Right lobe of liver (tissue), 6 donors: Measurements from ENCODE around the gene ETF1. TPM values are rescaled to one million over a fixed set of nuclear protein-coding genes. Genes with fewer than 3 reads are reported as not detected.

Experiments used
- ATAC-seq, 4 donors: fragments of 200-7000 bp; cut with Tn5 transposase; one replicate each; pipeline ENCODE4 v1.9.1; 2020; ENCODE audit warnings: mild to moderate bottlenecking in 4 of 4, moderate library complexity in 4 of 4
- DNase-seq, 3 donors: peaks; one replicate each; pipeline ENCODE4 v3.0.0-alpha.2; 2020
- H3K27ac ChIP-seq, 3 donors: fragments of 200-600 bp; one replicate each; pipeline ENCODE4 v1.8.0; 2022
- H3K27me3 ChIP-seq, 2 donors: fragments of 200-600 bp; one replicate each; pipeline ENCODE4 v1.8.0; 2022
- H3K36me3 ChIP-seq, 4 donors: fragments of 200-600 bp; sonication (generic) in 1 of 4; one replicate each; pipeline versions ENCODE4 v1.5.1 to v1.8.0; 2017 to 2022; ENCODE audit warnings: control low read depth in 1 of 4
- H3K4me1 ChIP-seq, 4 donors: fragments of 200-600 bp; sonication (generic) in 1 of 4; one replicate each; pipeline versions ENCODE4 v1.5.1 to v1.8.0; 2017 to 2022; ENCODE audit warnings: control low read depth in 1 of 4
- H3K4me3 ChIP-seq, 3 donors: fragments of 200-600 bp; one replicate each; pipeline ENCODE4 v1.8.0; 2022
- H3K9me3 ChIP-seq, 4 donors: fragments of 200-600 bp; sonication (generic) in 1 of 4; one replicate each; pipeline versions ENCODE4 v1.5.1 to v1.8.0; 2017 to 2022; ENCODE audit warnings: control low read depth in 1 of 4
- POLR2A ChIP-seq: fragments of 450-650 bp; IDR thresholded peaks from one replicate; pipeline ENCODE4 v1.6.1; 2017; ENCODE audit warnings: antibody characterized with exemption, mild to moderate bottlenecking
- WGBS: methylation state at CpG from one replicate; pipeline ENCODE4 v1.1.6; 2018; ENCODE audit warnings: low coverage, low lambda C conversion rate; ENCODE audit not compliant: insufficient coverage; ENCODE audit errors: missing lambda C conversion rate; 5-methylcytosine and 5-hydroxymethylcytosine counted together
- intact Hi-C, 2 donors: fragments of 100-400 bp; cut with DNase I; formaldehyde crosslinking; loops; one replicate each; pipeline versions ENCODE4 v1.11.2 to v1.14.1; 2022
- total RNA-seq, 6 experiments: library from RNA; depleted of rRNA in 2 of 6; stranded (reverse); fragments of >200 nt in 2 of 6; fragmentation: NEBNext Ultra II Directional in 3 of 6; extraction: Animal tissue kit (Norgen Biotek cat#: 25700) in 3 of 6; gene quantifications; one replicate each; pipeline versions ENCODE4 v1.1.0 to v1.2.4, GENCODE V29; 2016 to 2023
- TF ChIP-seq, protein P1 (sequence below), 4 donors: fragments of 200-600 bp in 3 of 4; fragments of 450-650 bp in 1 of 4; IDR thresholded peaks; one replicate each; pipeline versions ENCODE4 v1.5.1 to v1.8.0; 2016 to 2022; ENCODE audit warnings: antibody characterized with exemption in 4 of 4, mild to moderate bottlenecking in 2 of 4
- donor health status: DM: no; HTN: yes; CAD: no.
- donor health status: DM: no; HTN: no; CAD: no.
- donor health status: DM: no; HTN: no; CAD: no.
- donor health status: DM: no; HTN: yes; CAD: no.
- donor health status: DM: no; HTN: yes; CAD: no.

ETF1 gene
- total RNA-seq, 6 experiments from 2014 or later, result 29.5 to 52.1 (median 39.4) TPM

DNA sequence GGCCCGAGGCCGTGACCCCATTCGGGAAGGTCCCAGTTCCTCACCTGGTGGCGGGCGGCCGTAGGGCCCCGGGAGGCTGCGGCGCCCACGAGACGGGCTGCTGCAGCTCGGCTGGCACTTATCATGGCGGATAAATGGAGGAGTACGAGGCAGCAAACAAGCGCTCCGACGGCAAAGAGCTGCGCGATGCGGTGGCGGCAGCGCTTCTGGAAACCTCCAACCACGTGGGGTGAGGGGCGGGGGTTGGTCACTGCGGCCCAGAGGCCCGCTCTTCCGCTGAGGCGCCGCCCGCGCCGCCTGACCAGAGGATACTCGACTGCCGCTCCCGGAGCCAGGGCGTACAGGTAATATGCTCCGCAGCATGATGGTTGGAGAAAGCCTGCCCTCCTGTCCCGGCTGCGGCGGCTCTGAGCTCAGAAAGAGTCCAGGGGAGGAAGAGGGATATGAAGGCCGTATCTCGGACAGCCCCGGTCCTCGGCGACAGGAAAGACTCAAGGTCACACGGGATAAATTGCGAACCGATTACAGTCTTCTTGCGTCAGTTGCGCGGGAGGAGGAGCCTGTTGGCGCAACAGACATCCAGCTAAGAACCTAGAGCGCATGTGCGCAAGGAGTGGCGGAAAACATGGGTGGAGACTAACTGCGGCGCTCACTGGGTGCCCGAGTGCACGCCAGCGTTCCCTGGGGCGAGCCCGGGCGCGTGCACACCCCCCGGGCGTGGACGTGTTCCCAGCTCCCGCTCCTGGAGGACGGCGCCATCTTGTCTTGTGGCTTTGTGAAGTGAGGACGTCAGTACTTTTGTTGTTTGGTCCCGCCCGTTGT lies 32.4 kb upstream of the ETF1 start, which contains the start of gene HSPA9:
TSS of gene HSPA9 (minus strand) at position 208 of the 822 bp plus-strand sequence. CDS start at position 125, 83 bp downstream.
- Histone ChIP-seq H3K27me3 (no peaks in the 10 kb centered on the region), H3K4me3 (peak within 1 kb of the TSS; percentile 77 to 97 (median 94)), H3K9me3 (no peaks in the 10 kb centered on the region), H3K36me3 (peaks cover 10 to 30% (median 23%) of the 10 kb centered on the region in 4 donors), H3K4me1 (peaks cover 0 to 32% (median 7%) of the 10 kb centered on the region in 4 donors), H3K27ac (peak within 1 kb of the TSS; percentile 99 to 100 (median 99))
- TF ChIP-seq POLR2A, result peak; percentile 94
- TF ChIP-seq, protein P1, sequence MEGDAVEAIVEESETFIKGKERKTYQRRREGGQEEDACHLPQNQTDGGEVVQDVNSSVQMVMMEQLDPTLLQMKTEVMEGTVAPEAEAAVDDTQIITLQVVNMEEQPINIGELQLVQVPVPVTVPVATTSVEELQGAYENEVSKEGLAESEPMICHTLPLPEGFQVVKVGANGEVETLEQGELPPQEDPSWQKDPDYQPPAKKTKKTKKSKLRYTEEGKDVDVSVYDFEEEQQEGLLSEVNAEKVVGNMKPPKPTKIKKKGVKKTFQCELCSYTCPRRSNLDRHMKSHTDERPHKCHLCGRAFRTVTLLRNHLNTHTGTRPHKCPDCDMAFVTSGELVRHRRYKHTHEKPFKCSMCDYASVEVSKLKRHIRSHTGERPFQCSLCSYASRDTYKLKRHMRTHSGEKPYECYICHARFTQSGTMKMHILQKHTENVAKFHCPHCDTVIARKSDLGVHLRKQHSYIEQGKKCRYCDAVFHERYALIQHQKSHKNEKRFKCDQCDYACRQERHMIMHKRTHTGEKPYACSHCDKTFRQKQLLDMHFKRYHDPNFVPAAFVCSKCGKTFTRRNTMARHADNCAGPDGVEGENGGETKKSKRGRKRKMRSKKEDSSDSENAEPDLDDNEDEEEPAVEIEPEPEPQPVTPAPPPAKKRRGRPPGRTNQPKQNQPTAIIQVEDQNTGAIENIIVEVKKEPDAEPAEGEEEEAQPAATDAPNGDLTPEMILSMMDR (IDR thresholded peaks at IDR 0.05), result peak in 1 of 4 donors; percentile 25
- ATAC-seq, result peak; percentile 88 to 95 (median 93)
- DNase-seq, result peak; percentile 96 to 99 (median 98)
- WGBS, result under 1% methylated on average over 36 of the region's 73 CpGs
- intact Hi-C loops, result no loop called here

DNA sequence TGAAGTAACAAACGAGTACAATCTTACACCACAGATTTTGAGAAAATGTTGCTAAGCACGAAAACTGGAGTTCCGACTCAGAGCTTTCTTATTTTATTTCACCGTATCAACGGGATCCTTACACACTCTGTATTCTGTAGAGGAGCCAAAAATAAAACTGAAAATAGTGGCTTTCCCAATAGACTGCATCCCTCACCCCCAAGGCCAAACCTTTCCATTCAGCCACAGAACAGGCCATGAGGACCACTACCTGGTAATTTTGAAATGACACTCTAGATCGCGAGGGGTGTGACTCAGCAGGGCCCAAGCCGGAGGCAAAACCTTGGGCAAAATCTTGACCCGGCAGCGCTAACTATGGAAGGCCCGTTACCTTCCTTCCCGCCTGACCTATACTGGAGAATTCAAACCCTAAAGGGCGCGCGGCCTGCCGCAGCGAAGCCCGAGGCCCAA lies 31.7 kb upstream of the ETF1 start:
- Histone ChIP-seq H3K27ac (peak overlapping the region; percentile 99 to 100 (median 99)), H3K4me1 (peaks cover 0 to 38% (median 9%) of the 10 kb centered on the region in 4 donors), H3K36me3 (peaks cover 10 to 36% (median 28%) of the 10 kb centered on the region in 4 donors), H3K27me3 (no peaks in the 10 kb centered on the region), H3K4me3 (peak overlapping the region; percentile 77 to 97 (median 94)), H3K9me3 (no peaks in the 10 kb centered on the region)
- DNase-seq (no peak), ATAC-seq (no peak)
- 0% methylated on average over 16 of the region's 18 CpGs for WGBS
- TF ChIP-seq, protein P1 (IDR thresholded peaks at IDR 0.05), result no peak
- TF ChIP-seq POLR2A, result no peak
- intact Hi-C loops, result no loop called here

DNA sequence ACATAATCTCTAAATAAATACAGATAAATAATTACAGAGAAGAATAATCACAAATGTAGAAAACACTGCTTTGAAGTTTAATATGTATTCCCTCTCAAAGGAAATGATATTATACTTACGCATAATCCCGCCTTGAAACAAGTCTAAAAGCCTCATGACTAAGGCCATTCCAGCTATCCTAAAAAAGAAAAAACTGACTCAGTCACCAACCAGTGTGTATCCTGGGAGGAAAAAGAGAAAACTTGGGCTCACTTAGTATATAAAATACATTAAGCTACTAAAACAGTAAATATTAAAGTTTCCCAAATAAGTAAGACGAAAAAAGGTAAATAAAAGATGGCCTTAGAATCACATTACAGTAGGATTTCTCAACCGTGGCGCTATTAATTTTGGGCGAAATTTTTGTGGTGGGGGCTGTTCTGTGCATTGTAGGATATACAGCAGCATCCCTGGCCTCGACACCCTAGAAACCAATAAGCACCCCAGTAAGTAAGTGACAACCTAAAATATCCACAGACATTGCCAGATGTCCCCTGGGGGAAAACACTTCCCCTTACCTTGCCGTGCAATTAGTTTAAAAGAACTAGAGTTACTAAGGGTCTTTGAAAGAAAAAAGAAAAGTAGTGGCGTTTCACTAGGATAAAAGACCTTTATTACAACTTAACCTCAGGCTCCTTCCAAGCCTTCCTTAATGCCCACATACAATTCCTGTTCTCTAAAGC lies 31.1 kb upstream of the ETF1 start:
- ATAC-seq (no peak), DNase-seq (no peak)
- H3K9me3 ChIP-seq, result no peaks in the 10 kb centered on the region
- intact Hi-C loops, result no loop called here
- peak overlapping the region; percentile 77 to 97 (median 94) for H3K4me3 ChIP-seq
- H3K36me3 ChIP-seq, result peaks cover 10 to 43% (median 34%) of the 10 kb centered on the region in 4 donors
- no peak for TF ChIP-seq POLR2A
- TF ChIP-seq, protein P1 (IDR thresholded peaks at IDR 0.05), result no peak
- H3K4me1 ChIP-seq, result peaks cover 0 to 42% (median 13%) of the 10 kb centered on the region in 4 donors
- H3K27ac ChIP-seq, result peak overlapping the region; percentile 99 to 100 (median 99)
- no peaks in the 10 kb centered on the region for H3K27me3 ChIP-seq
- 29% methylated on average over 9 of the region's 9 CpGs for WGBS

DNA sequence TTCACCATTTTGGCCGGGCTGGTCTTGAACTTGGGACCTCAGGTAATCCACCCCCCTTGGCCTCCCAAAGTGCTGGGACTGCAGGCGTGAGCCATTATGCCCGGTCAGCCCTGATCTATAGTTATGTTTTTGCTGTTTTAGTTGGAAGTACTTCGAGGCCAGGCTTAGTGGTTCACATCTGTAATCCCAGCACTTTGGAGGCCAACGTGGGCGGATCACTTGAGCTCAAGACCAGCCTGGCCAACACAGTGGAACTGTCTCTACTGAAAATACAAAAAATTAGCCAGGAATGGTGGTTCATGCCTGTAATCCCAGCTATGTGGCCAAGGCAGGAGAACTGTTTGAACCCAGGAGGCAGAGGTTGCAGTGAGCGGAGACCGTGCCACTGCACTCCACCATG lies 30.2 kb upstream of the ETF1 start:
- H3K9me3 ChIP-seq, result no peaks in the 10 kb centered on the region
- TF ChIP-seq, protein P1 (IDR thresholded peaks at IDR 0.05), result no peak
- TF ChIP-seq POLR2A, result no peak
- H3K27me3 ChIP-seq, result no peaks in the 10 kb centered on the region
- H3K27ac ChIP-seq, result no peak overlapping the region
- no peak overlapping the region for H3K4me3 ChIP-seq
- ATAC-seq (no peak), DNase-seq (no peak)
- intact Hi-C loops, result no loop called here
- peaks cover 0 to 51% (median 16%) of the 10 kb centered on the region in 4 donors for H3K4me1 ChIP-seq
- WGBS, result 75% methylated on average over 6 of the region's 8 CpGs
- peaks cover 10 to 52% (median 37%) of the 10 kb centered on the region in 4 donors for H3K36me3 ChIP-seq
